Osteoblast (primary cell): ENCODE results near the gene CTSF. TPM values are rescaled to one million over a fixed set of nuclear protein-coding genes. Genes with fewer than 3 reads are reported as not detected.
A peak's percentile ranks its signal among the peaks of the same experiment; 100 is the strongest.
"Not testable (repeated sequence)": the region's sequence is repeated elsewhere in the genome, so short reads cannot be mapped to it uniquely, and the experiment has no call there.

Source experiments
- DNase-seq: peaks from one replicate; pipeline ENCODE4 v3.0.0; 2011; ENCODE audit warnings: low spot score, mixed read lengths; ENCODE audit not compliant: insufficient read length; ENCODE audit errors: missing footprints
- H2AFZ ChIP-seq: 2 replicates; pipeline ENCODE4 v1.6.0; 2011; ENCODE audit warnings: mild to moderate bottlenecking, low read length
- H3K27ac ChIP-seq: 2 replicates; pipeline ENCODE4 v1.5.1; 2011; ENCODE audit warnings: mild to moderate bottlenecking, low read depth, low read length, moderate library complexity
- H3K27me3 ChIP-seq: 2 replicates; pipeline ENCODE4 v1.6.0; 2012; ENCODE audit warnings: mild to moderate bottlenecking, control low read depth, inconsistent platforms, low read length, moderate library complexity; ENCODE audit not compliant: insufficient read depth
- H3K36me3 ChIP-seq: 2 replicates; pipeline ENCODE4 v1.5.1; 2011; ENCODE audit warnings: mild to moderate bottlenecking, low read length, control low read depth, moderate library complexity; ENCODE audit not compliant: insufficient read depth
- H3K4me1 ChIP-seq: 2 replicates; pipeline ENCODE4 v1.5.1; 2011; ENCODE audit warnings: mild to moderate bottlenecking, low read length, control low read depth, moderate library complexity; ENCODE audit not compliant: insufficient read depth
- H3K4me2 ChIP-seq: 2 replicates; pipeline ENCODE4 v1.6.0; 2011; ENCODE audit warnings: mild to moderate bottlenecking, low read length; ENCODE audit not compliant: insufficient read depth
- H3K4me3 ChIP-seq: fragments of 200-600 bp; sonication (generic); 3 replicates; pipeline ENCODE4 v1.5.1; 2012; ENCODE audit warnings: mild to moderate bottlenecking, low read length, inconsistent platforms; ENCODE audit not compliant: insufficient read depth
- H3K79me2 ChIP-seq: 2 replicates; pipeline ENCODE4 v1.6.0; 2012; ENCODE audit warnings: mild to moderate bottlenecking, low read length, control low read depth, inconsistent platforms; ENCODE audit not compliant: insufficient read depth
- H3K9me3 ChIP-seq: 2 replicates; pipeline ENCODE4 v1.5.1; 2011; ENCODE audit warnings: low read depth, low read length, control low read depth
- H4K20me1 ChIP-seq: 2 replicates; pipeline ENCODE4 v1.6.0; 2012; ENCODE audit warnings: mild to moderate bottlenecking, low read length, control low read depth; ENCODE audit not compliant: insufficient read depth
- total RNA-seq: library from RNA; depleted of rRNA; stranded (reverse); fragments of >200 nt; gene quantifications from 2 replicates; pipeline ENCODE4 v1.2.3, GENCODE V29; 2012
- TF ChIP-seq, protein P1 (sequence below): IDR thresholded peaks from 2 replicates; pipeline ENCODE4 v1.5.1; 2011; ENCODE audit warnings: mild to moderate bottlenecking, low read depth, low read length, moderate library complexity; ENCODE audit errors: extremely low read depth

CTSF gene
- total RNA-seq, 1 donor, result 45.6 TPM

DNA sequence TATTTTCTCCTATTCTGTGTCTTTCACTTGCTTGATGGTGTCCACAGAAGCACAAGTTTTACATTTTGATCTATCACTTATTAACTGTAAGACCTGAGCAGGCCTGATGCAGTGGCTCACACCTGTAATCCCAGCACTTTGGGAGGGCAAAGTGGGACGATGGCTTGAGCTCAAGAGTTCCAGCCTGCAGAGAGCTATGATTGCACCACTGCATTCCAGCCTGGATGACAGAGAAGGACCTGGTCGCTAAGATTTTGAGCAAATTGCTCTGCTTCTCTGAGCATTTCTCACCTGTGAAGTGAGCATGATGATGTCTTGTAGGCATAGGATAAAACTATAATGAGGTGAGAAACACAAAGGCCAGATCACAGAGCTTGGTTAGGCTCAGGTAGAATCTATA is 17.7 kb upstream of the CTSF start:
- Histone ChIP-seq H3K4me3 (no peak overlapping the region), H3K9me3 (no peaks in the 10 kb centered on the region), H3K79me2 (no peaks in the 10 kb centered on the region), H3K36me3 (no peaks in the 10 kb centered on the region), H3K27me3 (no peaks in the 10 kb centered on the region), H3K27ac (no peak overlapping the region), H2AFZ (no peak overlapping the region), H4K20me1 (no peaks in the 10 kb centered on the region), H3K4me1 (peaks cover under 1% of the 10 kb centered on the region), H3K4me2 (no peak overlapping the region)
- DNase-seq, result no peak
- TF ChIP-seq, protein P1, sequence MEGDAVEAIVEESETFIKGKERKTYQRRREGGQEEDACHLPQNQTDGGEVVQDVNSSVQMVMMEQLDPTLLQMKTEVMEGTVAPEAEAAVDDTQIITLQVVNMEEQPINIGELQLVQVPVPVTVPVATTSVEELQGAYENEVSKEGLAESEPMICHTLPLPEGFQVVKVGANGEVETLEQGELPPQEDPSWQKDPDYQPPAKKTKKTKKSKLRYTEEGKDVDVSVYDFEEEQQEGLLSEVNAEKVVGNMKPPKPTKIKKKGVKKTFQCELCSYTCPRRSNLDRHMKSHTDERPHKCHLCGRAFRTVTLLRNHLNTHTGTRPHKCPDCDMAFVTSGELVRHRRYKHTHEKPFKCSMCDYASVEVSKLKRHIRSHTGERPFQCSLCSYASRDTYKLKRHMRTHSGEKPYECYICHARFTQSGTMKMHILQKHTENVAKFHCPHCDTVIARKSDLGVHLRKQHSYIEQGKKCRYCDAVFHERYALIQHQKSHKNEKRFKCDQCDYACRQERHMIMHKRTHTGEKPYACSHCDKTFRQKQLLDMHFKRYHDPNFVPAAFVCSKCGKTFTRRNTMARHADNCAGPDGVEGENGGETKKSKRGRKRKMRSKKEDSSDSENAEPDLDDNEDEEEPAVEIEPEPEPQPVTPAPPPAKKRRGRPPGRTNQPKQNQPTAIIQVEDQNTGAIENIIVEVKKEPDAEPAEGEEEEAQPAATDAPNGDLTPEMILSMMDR, result no peak

DNA sequence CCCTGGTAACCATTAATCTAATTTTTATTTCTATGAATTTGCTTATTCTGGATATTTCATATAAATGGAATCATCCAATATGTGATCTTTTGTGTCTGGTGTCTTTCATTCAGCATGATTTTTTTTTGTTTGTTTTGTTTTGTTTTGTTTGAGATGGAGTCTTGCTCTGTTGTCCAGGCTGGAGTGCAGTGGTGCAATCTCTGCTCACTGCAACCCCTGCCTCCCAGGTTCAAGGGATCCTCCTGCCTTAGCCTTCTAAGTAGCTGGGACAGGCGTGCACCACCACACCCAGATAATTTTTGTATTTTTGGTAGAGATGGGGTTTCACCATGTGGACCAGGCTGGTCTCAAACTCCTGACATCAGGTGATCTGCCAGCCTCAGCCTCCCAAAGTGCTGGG is 17.0 kb upstream of the CTSF start:
- not testable (repeated sequence) for H3K36me3 ChIP-seq, H3K4me2 ChIP-seq

DNA sequence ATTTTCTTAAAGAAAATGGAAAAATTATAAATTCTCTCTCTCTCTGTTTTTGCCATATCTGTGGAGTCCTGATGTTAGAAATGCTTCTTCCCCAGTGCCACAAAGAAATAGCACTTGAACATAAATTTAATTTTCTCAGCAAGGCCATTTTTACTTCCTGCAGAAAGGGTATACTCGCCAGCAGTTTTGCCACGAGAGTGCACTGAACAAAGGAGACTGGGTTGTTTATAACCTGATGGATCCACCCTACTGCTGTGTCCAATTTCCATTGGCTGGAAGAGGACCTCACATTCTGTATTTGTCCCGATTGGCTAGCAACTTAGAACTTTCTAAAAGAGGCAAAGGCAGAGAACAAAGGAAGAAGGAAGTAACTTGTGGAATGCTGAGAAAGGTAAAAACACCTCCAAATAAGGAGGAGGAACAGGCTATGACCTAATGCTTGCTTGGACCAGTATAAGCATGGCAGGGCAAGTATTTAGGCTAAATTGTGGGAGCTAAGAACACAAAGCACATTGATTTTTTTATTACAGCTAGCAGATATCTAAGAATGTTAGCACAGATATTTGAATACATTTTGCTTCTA is 14.2 kb upstream of the CTSF start:
- DNase-seq, H3K27ac ChIP-seq, H4K20me1 ChIP-seq, H3K4me2 ChIP-seq, H2AFZ ChIP-seq, H3K27me3 ChIP-seq, H3K4me1 ChIP-seq, H3K36me3 ChIP-seq, H3K4me3 ChIP-seq, H3K79me2 ChIP-seq, H3K9me3 ChIP-seq: not testable (repeated sequence)

More for the DNA sequence above, 17.0 kb upstream of the CTSF start:
- not testable (repeated sequence) for H3K9me3 ChIP-seq, H3K4me3 ChIP-seq, H3K79me2 ChIP-seq, H2AFZ ChIP-seq, H3K27me3 ChIP-seq, DNase-seq, H4K20me1 ChIP-seq, H3K4me1 ChIP-seq, H3K27ac ChIP-seq

DNA sequence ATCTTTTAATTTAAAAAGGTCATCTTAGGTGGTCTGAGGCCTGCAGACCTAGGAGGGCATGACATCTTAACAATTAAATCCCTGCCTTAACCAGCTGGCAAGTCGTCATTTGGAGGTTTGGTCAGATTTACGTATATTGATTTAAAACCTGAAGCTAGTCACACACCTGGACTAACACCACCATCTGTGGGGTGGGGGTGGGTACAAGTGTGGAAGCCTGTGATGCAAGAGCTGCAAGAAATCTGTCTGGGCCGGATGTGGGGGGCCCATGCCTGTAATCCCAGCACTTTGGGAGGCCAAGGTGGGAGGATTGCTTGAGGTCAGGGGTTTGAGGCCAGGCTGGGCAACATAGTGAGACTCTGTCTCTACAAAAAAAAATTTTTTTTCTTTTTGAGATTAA is 12.9 kb upstream of the CTSF start:
- H4K20me1 ChIP-seq, result no peaks in the 10 kb centered on the region
- H3K4me1 ChIP-seq, result peaks cover 9% of the 10 kb centered on the region
- H3K9me3 ChIP-seq, result no peaks in the 10 kb centered on the region
- H3K4me2 ChIP-seq, result no peak overlapping the region
- TF ChIP-seq, protein P1, result no peak
- no peaks in the 10 kb centered on the region for H3K79me2 ChIP-seq
- no peak overlapping the region for H2AFZ ChIP-seq
- peak; percentile 8 for DNase-seq
- no peaks in the 10 kb centered on the region for H3K27me3 ChIP-seq
- no peak overlapping the region for H3K27ac ChIP-seq
- H3K36me3 ChIP-seq, result no peaks in the 10 kb centered on the region
- no peak overlapping the region for H3K4me3 ChIP-seq

DNA sequence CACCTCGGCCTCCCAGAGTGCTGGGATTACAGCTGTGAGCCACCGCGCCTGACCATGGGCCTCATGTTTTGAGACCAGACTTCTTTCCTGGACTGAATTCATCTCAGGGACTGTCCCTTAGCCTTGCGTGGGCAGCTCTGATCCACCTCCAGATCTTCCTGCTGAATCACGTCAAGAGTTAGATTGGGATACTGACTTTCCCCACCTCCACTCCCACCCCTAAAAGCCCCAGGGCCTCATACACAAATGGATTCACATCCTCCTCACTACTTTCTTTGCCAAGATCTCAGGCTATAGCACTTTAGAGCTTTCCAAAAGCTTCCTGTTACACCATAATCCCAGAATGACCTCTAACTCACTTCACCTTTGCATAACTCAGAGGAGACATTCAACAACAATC is 12.4 kb upstream of the CTSF start:
- Histone ChIP-seq H3K4me2 (no peak overlapping the region), H3K36me3 (no peaks in the 10 kb centered on the region), H4K20me1 (no peaks in the 10 kb centered on the region), H3K27me3 (no peaks in the 10 kb centered on the region), H3K4me3 (no peak overlapping the region), H3K27ac (no peak overlapping the region), H3K9me3 (no peaks in the 10 kb centered on the region), H2AFZ (no peak overlapping the region), H3K79me2 (no peaks in the 10 kb centered on the region), H3K4me1 (peaks cover 9% of the 10 kb centered on the region)
- peak; percentile 81 for DNase-seq
- TF ChIP-seq, protein P1, result no peak
